ENCODE measurements around the gene MVP.

GRCh38 chr16:29852654-29853053, 32.4 kb downstream of the MVP start:
- no peak for TF ChIP-seq CTCF (IDR thresholded peaks at IDR 0.05; ENCODE audit: poor library complexity, severe bottlenecking)
- TF ChIP-seq SMC3 (conservative IDR thresholded peaks at IDR 0.05; ENCODE audit: poor library complexity), result no peak
- no peak for TF ChIP-seq POLR2AphosphoS5 (IDR thresholded peaks at IDR 0.05)
- no peak for TF ChIP-seq EP300 (conservative IDR thresholded peaks at IDR 0.05; ENCODE audit: poor library complexity, severe bottlenecking)
- TF ChIP-seq TAF1 (IDR thresholded peaks at IDR 0.05; ENCODE audit: low read depth), result no peak
- no peak for TF ChIP-seq RAD21 (conservative IDR thresholded peaks at IDR 0.05)
- TF ChIP-seq EZH2 (IDR thresholded peaks at IDR 0.05; ENCODE audit: borderline replicate concordance, insufficient read depth, low read length, poor library complexity, severe bottlenecking), result no peak
- TF ChIP-seq REST (IDR thresholded peaks at IDR 0.05; ENCODE audit: borderline replicate concordance), result no peak

Measured in neural cell (in vitro differentiated cells).